Gastrocnemius medialis (tissue), 4 donors: Measurements from ENCODE around the gene IL12RB2. TPM values are rescaled to one million over a fixed set of nuclear protein-coding genes. Genes with fewer than 3 reads are reported as not detected.

Experiments
- ATAC-seq, 2 donors: fragments of 150-250 bp; one replicate each; pipeline ENCODE4 v1.9.1; 2016
- DNase-seq, 2 donors: peaks; one replicate each; pipeline ENCODE4 v3.0.0-alpha.2; 2019
- H3K27ac ChIP-seq, 4 donors: fragments of 200-600 bp; sonication (generic); 1 replicate in 1 of 4; 2 replicates in 3 of 4; pipeline ENCODE4 v1.5.1; 2016 to 2018; ENCODE audit warnings: mild to moderate bottlenecking in 2 of 4, moderate library complexity in 1 of 4
- H3K27me3 ChIP-seq, 3 donors: fragments of 200-600 bp; sonication (generic) in 2 of 3; 1 replicate in 1 of 3; 2 replicates in 2 of 3; pipeline versions ENCODE4 v1.5.1 to v1.6.0; 2016 to 2019; ENCODE audit warnings: mild to moderate bottlenecking in 1 of 3, moderate library complexity in 1 of 3
- H3K36me3 ChIP-seq, 2 donors: fragments of 200-600 bp; sonication (generic) in 1 of 2; one replicate each; pipeline ENCODE4 v1.5.1; 2017 to 2018
- H3K4me1 ChIP-seq, 2 donors: fragments of 200-600 bp; sonication (generic) in 1 of 2; one replicate each; pipeline ENCODE4 v1.5.1; 2016 to 2017; ENCODE audit warnings: mild to moderate bottlenecking in 2 of 2
- H3K4me3 ChIP-seq, 4 donors: fragments of 200-600 bp; sonication (generic) in 3 of 4; 1 replicate in 1 of 4; 2 replicates in 3 of 4; pipeline ENCODE4 v1.5.1; 2016 to 2019; ENCODE audit warnings: mild to moderate bottlenecking in 2 of 4
- H3K9me3 ChIP-seq, 3 donors: fragments of 200-600 bp; sonication (generic) in 2 of 3; 1 replicate in 1 of 3; 2 replicates in 2 of 3; pipeline ENCODE4 v1.5.1; 2016 to 2019
- CTCF ChIP-seq, 5 experiments: fragments of 450-650 bp in 3 of 5; fragments of 200-600 bp in 2 of 5; sonication (generic) in 2 of 5; IDR thresholded peaks in 4 of 5; conservative IDR thresholded peaks in 1 of 5; 1 replicate in 4 of 5; 2 replicates in 1 of 5; pipeline ENCODE4 v1.5.1; 2016 to 2019; ENCODE audit warnings: antibody characterized with exemption in 5 of 5, mild to moderate bottlenecking in 3 of 5, moderate library complexity in 3 of 5
- POLR2A ChIP-seq, 2 donors: fragments of 450-650 bp; IDR thresholded peaks; one replicate each; pipeline ENCODE4 v1.6.1; 2017; ENCODE audit warnings: antibody characterized with exemption in 2 of 2, mild to moderate bottlenecking in 2 of 2, moderate library complexity in 2 of 2
- in situ Hi-C, 4 donors: fragments of 200-750 bp; cut with MboI; loops; one replicate each; pipeline versions ENCODE4 v1.15.0 to v1.8.0; 2017; ENCODE audit warnings: low sequenced_read_pairs in 4 of 4
- intact Hi-C: fragments of 100-400 bp; cut with DNase I; formaldehyde crosslinking; loops from one replicate; pipeline ENCODE4 v1.15.1; 2023; ENCODE audit warnings: low total_unique reads
- total RNA-seq, 4 donors: library from RNA; depleted of rRNA; stranded (reverse); fragments of >200 nt; gene quantifications; one replicate each; pipeline versions ENCODE4 v1.1.0 to v1.2.3, GENCODE V29; 2016

Gene IL12RB2
- total RNA-seq, 4 donors from 2014 or later: 3.2 to 14.0 (median 9.2) TPM

GRCh38 chr1:67316180-67316902 is 8.7 kb downstream of the IL12RB2 start:
- in situ Hi-C loops (no loop called here), intact Hi-C loops (loop anchor here (2.0 to 10.0 kb wide), 2 partner anchors 22 to 368 kb away; partner anchors contain the start of gene GADD45A)
- peak; percentile 80 to 81 for ATAC-seq
- peaks cover 12 to 29% of the 10 kb centered on the region in 2 donors for H3K4me1 ChIP-seq
- no peaks in the 10 kb centered on the region for H3K27me3 ChIP-seq
- TF ChIP-seq POLR2A (IDR thresholded peaks at IDR 0.05): no peak
- TF ChIP-seq CTCF (IDR thresholded peaks at IDR 0.05 in 4 of 5, conservative IDR thresholded peaks at IDR 0.05 in 1 of 5): no peak
- H3K27ac ChIP-seq: peak overlapping the region; percentile 50 to 81 (median 74)
- H3K36me3 ChIP-seq: no peaks in the 10 kb centered on the region
- DNase-seq: peak in 1 of 2 donors; percentile 34
- H3K9me3 ChIP-seq: no peaks in the 10 kb centered on the region
- no peak overlapping the region for H3K4me3 ChIP-seq

GRCh38 chr1:67316918-67317317 is 9.2 kb downstream of the IL12RB2 start:
- peak; percentile 84 to 91 for ATAC-seq
- no peak for DNase-seq
- in situ Hi-C loops: no loop called here
- no peaks in the 10 kb centered on the region for H3K36me3 ChIP-seq
- H3K27ac ChIP-seq: peak overlapping the region; percentile 50 to 81 (median 74)
- no peaks in the 10 kb centered on the region for H3K27me3 ChIP-seq
- TF ChIP-seq POLR2A (IDR thresholded peaks at IDR 0.05) (no peak), CTCF (IDR thresholded peaks at IDR 0.05 in 4 of 5, conservative IDR thresholded peaks at IDR 0.05 in 1 of 5) (no peak)
- intact Hi-C loops: loop anchor here (2.0 to 10.0 kb wide), 2 partner anchors 22 to 368 kb away; partner anchors contain the start of gene GADD45A
- H3K4me3 ChIP-seq: no peak overlapping the region
- H3K9me3 ChIP-seq: no peaks in the 10 kb centered on the region
- peaks cover 12 to 25% of the 10 kb centered on the region in 2 donors for H3K4me1 ChIP-seq

GRCh38 chr1:67317803-67318202 is 10.1 kb downstream of the IL12RB2 start:
- H3K4me3 ChIP-seq: no peak overlapping the region
- intact Hi-C loops: loop anchor here (2.0 to 10.0 kb wide), 3 partner anchors 15 to 367 kb away; partner anchors contain the start of gene GADD45A
- DNase-seq (no peak), ATAC-seq (no peak)
- H3K4me1 ChIP-seq: peaks cover 12 to 21% of the 10 kb centered on the region in 2 donors
- H3K27ac ChIP-seq: peak overlapping the region; percentile 50 to 81 (median 74)
- no peaks in the 10 kb centered on the region for H3K36me3 ChIP-seq
- H3K9me3 ChIP-seq: no peaks in the 10 kb centered on the region
- in situ Hi-C loops: no loop called here
- TF ChIP-seq POLR2A (IDR thresholded peaks at IDR 0.05): no peak
- no peak for TF ChIP-seq CTCF (IDR thresholded peaks at IDR 0.05 in 4 of 5, conservative IDR thresholded peaks at IDR 0.05 in 1 of 5)
- no peaks in the 10 kb centered on the region for H3K27me3 ChIP-seq

GRCh38 chr1:67322442-67322841 is 14.8 kb downstream of the IL12RB2 start:
- no peak for DNase-seq
- Histone ChIP-seq H3K4me1 (no peaks in the 10 kb centered on the region), H3K4me3 (no peak overlapping the region), H3K27ac (no peak overlapping the region), H3K27me3 (no peaks in the 10 kb centered on the region), H3K9me3 (no peaks in the 10 kb centered on the region), H3K36me3 (no peaks in the 10 kb centered on the region)
- TF ChIP-seq POLR2A (IDR thresholded peaks at IDR 0.05) (no peak), CTCF (IDR thresholded peaks at IDR 0.05 in 4 of 5, conservative IDR thresholded peaks at IDR 0.05 in 1 of 5) (no peak)
- in situ Hi-C loops: no loop called here
- intact Hi-C loops: no loop called here
- no peak for ATAC-seq
